ENCODE results near the gene ATP1B3. TPM values are rescaled to one million over a fixed set of nuclear protein-coding genes. Genes with fewer than 3 reads are reported as not detected.
"Not testable (repeated sequence)": the region's sequence is repeated elsewhere in the genome, so short reads cannot be mapped to it uniquely, and the experiment has no call there.

Gene ATP1B3
- total RNA-seq, 4 donors from 2014 or later, result 48.7 to 270 (median 228) TPM

GRCh38 chr3:141963301-141963700 is 86.9 kb downstream of the ATP1B3 start:
- TF ChIP-seq CTCF (IDR thresholded peaks at IDR 0.05) (no peak), POLR2A (IDR thresholded peaks at IDR 0.05) (no peak)
- no peaks in the 10 kb centered on the region for H3K27me3 ChIP-seq

GRCh38 chr3:141965471-141965870 is 89.0 kb downstream of the ATP1B3 start:
- DNase-seq, result no peak
- TF ChIP-seq CTCF (IDR thresholded peaks at IDR 0.05) (no peak), POLR2A (IDR thresholded peaks at IDR 0.05) (no peak)
- H3K36me3 ChIP-seq, result peaks cover 0 to 7% (median 0%) of the 10 kb centered on the region in 3 donors
- H3K4me1 ChIP-seq, result no peaks in the 10 kb centered on the region
- H3K27ac ChIP-seq, result no peak overlapping the region
- no peaks in the 10 kb centered on the region for H3K9me3 ChIP-seq
- no peaks in the 10 kb centered on the region for H3K27me3 ChIP-seq
- no peak overlapping the region for H3K4me3 ChIP-seq

More at GRCh38 chr3:141963301-141963700, 86.9 kb downstream of the ATP1B3 start:
- Histone ChIP-seq H3K9me3 (no peaks in the 10 kb centered on the region), H3K4me3 (no peak overlapping the region), H3K4me1 (no peaks in the 10 kb centered on the region), H3K36me3 (peaks cover 0 to 22% (median 0%) of the 10 kb centered on the region in 3 donors), H3K27ac (no peak overlapping the region)
- DNase-seq, result no peak

GRCh38 chr3:141969711-141970110 is 93.3 kb downstream of the ATP1B3 start:
- H3K27ac ChIP-seq, result no peak overlapping the region
- no peak overlapping the region for H3K4me3 ChIP-seq
- no peaks in the 10 kb centered on the region for H3K27me3 ChIP-seq
- TF ChIP-seq POLR2A (IDR thresholded peaks at IDR 0.05) (no peak), CTCF (IDR thresholded peaks at IDR 0.05) (no peak)
- no peaks in the 10 kb centered on the region for H3K4me1 ChIP-seq
- no peak for DNase-seq
- peaks cover 0 to 3% (median 0%) of the 10 kb centered on the region in 3 donors for H3K36me3 ChIP-seq
- no peaks in the 10 kb centered on the region for H3K9me3 ChIP-seq

- TF ChIP-seq POLR2A (IDR thresholded peaks at IDR 0.05), result no peak
- no peak for TF ChIP-seq CTCF (IDR thresholded peaks at IDR 0.05)
- Histone ChIP-seq H3K9me3 (no peaks in the 10 kb centered on the region), H3K27me3 (no peaks in the 10 kb centered on the region), H3K4me1 (no peaks in the 10 kb centered on the region), H3K27ac (no peak overlapping the region), H3K36me3 (peaks cover 0 to 6% (median 0%) of the 10 kb centered on the region in 3 donors), H3K4me3 (no peak overlapping the region)
- DNase-seq, result no peak
Observed at GRCh38 chr3:141971571-141971970, 95.1 kb downstream of the ATP1B3 start.

GRCh38 chr3:141972399-141972798 is 96.0 kb downstream of the ATP1B3 start:
- Histone ChIP-seq H3K4me1 (no peaks in the 10 kb centered on the region), H3K4me3 (no peak overlapping the region), H3K27ac (no peak overlapping the region), H3K9me3 (no peaks in the 10 kb centered on the region), H3K36me3 (peaks cover 0 to 4% (median 0%) of the 10 kb centered on the region in 3 donors), H3K27me3 (no peaks in the 10 kb centered on the region)
- DNase-seq, result no peak
- TF ChIP-seq POLR2A (IDR thresholded peaks at IDR 0.05) (no peak), CTCF (IDR thresholded peaks at IDR 0.05) (no peak)

- H3K27me3 ChIP-seq, DNase-seq, H3K9me3 ChIP-seq, H3K27ac ChIP-seq, H3K4me3 ChIP-seq, H3K4me1 ChIP-seq: not testable (repeated sequence)
- H3K36me3 ChIP-seq, result peaks cover 0 to 11% (median 0%) of the 10 kb centered on the region in 3 donors
Observed at GRCh38 chr3:141974777-141975176, 98.3 kb downstream of the ATP1B3 start.

Small RNA genes within 50 kb of the gene (small RNA-seq; reads per million reads assigned to genes)
- 0 reads per million in 2 donors for gene HMGN2P25
- 0 reads per million in 2 donors for gene RNU6-509P

Other genes starting within 250 kb of the ATP1B3 start
- gene RNF7, start 138.3 kb upstream of the ATP1B3 start, total RNA-seq, result 10 to 100 TPM; 40.1 to 72.0 (median 42.5) TPM
- not detected for gene GRK7, start 113.2 kb upstream of the ATP1B3 start, total RNA-seq

Data from Peyer's patch (tissue), 4 donors.